NCI-H2029 (cell line): Measurements from ENCODE around the gene OXCT2.
"Not testable (repeated sequence)": the region's sequence is repeated elsewhere in the genome, so short reads cannot be mapped to it uniquely, and the experiment has no call there.

ENCODE experiments used
- DNase-seq: peaks from one replicate; lab custom pipeline; 2025; lab: John Stamatoyannopoulos, UW

The OXCT2 gene

GRCh38 chr1:39771022-39771532 lies at the start of gene OXCT2:
Gene OXCT2, minus strand, starts transcription at chr1:39771348. Its CDS starts 93 bp downstream, at chr1:39771255.
- not testable (repeated sequence) for DNase-seq

- peak; percentile 100 for DNase-seq
These were observed 48.1 kb upstream of the OXCT2 start for GRCh38 chr1:39819091-39819812.

- peak; percentile 98 for DNase-seq
These were observed 47.3 kb upstream of the OXCT2 start for GRCh38 chr1:39818482-39818881.

- peak; percentile 100 for DNase-seq
These were observed 46.2 kb upstream of the OXCT2 start for GRCh38 chr1:39817091-39817932.

GRCh38 chr1:39816415-39817090 lies 45.4 kb upstream of the OXCT2 start:
- DNase-seq = peak; percentile 99

- DNase-seq = no peak
These were observed 41.8 kb upstream of the OXCT2 start for GRCh38 chr1:39812913-39813312.

GRCh38 chr1:39808784-39809517 lies 37.8 kb upstream of the OXCT2 start:
- no peak for DNase-seq

- DNase-seq = no peak
These were observed 34.2 kb upstream of the OXCT2 start for GRCh38 chr1:39805385-39805784.

GRCh38 chr1:39802496-39803260 lies 31.5 kb upstream of the OXCT2 start:
- DNase-seq = no peak

- no peak for DNase-seq
These were observed 29.3 kb upstream of the OXCT2 start for GRCh38 chr1:39800471-39800835.

- DNase-seq = peak; percentile 100
These were observed 28.8 kb upstream of the OXCT2 start for GRCh38 chr1:39799770-39800470.

GRCh38 chr1:39798859-39799769 lies 28.0 kb upstream of the OXCT2 start:
- DNase-seq = peak; percentile 100

- no peak for DNase-seq
These were observed 24.5 kb upstream of the OXCT2 start for GRCh38 chr1:39795651-39796050.

GRCh38 chr1:39791838-39792237 lies 20.7 kb upstream of the OXCT2 start:
- DNase-seq = no peak

GRCh38 chr1:39789571-39790110 lies 18.5 kb upstream of the OXCT2 start:
- no peak for DNase-seq

GRCh38 chr1:39788758-39789570 lies 17.8 kb upstream of the OXCT2 start, which contains the start of gene BMP8B:
Gene BMP8B, minus strand, starts transcription at chr1:39788865. Its CDS starts 380 bp downstream, at chr1:39788485.
- DNase-seq = peak; percentile 99

GRCh38 chr1:39788426-39788757 lies 17.2 kb upstream of the OXCT2 start:
- DNase-seq = no peak

GRCh38 chr1:39787964-39788363 lies 16.8 kb upstream of the OXCT2 start:
- not testable (repeated sequence) for DNase-seq
